Measurements from ENCODE around the gene FBXL16.

FBXL16 gene

DNA sequence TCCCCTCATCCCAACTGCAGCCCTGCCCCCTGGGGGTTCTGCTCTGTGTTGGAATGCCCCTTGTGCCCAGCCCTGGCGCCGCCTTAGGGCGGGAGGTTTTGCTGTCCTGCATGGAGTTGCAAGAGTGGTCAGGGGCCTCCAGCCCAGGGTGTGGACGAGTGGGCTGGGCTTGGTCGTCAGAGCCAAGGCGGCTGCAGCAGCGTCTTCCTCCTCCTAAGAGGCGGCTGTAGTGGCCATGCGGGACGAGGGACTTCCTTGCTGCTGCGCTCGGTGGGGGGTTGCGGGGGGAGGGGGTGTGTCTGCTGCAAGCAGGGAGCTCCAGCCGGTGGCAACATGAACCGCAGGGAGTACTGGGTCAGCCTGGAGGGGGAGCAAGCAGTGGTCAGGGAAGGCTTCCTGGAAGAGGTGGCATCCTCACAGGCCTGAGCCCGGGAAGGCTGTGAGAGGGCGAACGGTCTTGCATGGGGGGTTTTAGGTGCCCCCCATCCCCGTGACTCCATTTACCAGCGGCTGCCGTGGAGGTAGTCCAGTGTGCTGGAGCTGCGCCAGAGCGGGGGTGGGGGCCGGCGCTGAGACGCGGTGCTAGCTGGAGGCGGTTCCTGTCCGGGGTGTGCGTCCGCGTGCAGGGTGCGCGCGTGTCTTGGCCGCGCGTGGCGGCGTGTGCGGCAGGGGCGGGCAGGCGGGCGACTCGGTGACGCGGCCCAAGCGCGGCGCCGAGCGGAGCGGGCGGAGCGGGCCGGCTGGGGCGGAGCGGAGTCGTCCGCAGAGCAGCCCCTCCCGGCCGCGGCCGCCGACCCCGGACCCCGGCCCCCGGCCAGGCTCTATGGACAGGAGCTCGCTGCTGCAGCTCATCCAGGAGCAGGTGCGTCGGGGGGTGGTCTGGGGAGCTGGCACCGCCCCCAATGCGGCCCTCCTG, 30.4 kb downstream of the FBXL16 start, which contains the start of gene RHBDL1:
Gene RHBDL1 (plus strand): TSS at position 704 of the 916 bp plus-strand sequence. CDS start 120 bp downstream, at position 824.
- DNase-seq = no peak

DNA sequence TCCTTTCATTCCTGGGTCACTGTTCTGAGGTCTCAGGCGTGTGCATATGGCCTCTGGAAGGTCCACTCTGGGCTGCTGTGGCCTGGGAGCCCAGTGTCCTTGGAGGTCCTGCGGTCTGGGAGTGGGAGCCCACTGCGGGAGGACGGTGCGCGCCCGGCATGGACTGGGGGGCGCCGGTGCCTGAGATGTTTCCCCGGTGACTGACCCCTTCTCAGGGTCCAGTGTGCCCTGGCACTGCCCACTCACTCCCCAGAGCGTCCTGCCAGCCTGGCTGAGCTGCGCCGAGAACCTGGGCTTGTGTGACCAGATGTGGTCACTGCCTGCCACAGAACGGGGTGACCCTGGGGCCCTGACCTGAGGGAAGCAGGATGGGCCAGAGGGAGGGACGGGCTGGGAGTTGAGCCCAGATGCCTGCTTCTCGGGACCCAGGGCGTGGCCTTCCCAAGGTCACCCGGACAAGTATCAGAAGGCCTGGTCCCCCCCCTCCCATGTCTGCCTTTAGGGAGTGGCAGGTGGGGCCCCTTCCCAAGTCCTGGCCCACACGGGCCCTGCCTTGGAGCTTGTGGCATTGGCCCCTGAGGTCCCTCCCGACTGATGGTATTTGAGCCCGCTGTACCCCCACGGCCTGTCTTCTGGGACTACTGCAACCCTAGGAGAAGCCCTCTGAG, 31.3 kb downstream of the FBXL16 start:
- no peak for DNase-seq

DNA sequence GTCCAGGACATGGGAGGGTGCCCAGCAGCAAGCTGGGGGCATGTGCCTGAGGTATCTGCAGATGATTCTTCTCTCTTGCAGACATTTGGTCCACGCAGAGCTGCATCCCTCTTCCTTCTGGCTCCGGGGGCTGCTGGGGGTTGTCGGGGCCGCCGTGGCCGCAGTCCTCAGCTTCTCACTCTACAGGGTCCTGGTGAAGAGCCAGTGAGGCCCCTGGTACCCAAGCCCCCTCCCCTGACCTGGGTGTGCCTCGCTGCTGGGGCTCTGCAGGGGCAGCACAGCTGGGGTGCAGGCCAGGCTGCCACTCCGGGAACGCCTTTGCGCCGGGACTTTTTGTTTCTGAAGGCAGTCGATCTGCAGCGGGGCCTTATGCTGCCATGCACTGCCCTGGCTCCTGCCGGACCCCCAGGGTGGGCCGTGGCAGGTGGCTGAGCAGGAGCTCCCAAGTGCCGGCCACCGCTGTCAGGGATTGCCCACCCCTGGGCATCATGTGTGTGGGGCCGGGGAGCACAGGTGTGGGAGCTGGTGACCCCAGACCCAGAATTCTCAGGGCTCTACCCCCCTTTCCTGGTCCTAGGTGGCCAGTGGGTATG, 32.1 kb downstream of the FBXL16 start:
- DNase-seq = no peak

DNA sequence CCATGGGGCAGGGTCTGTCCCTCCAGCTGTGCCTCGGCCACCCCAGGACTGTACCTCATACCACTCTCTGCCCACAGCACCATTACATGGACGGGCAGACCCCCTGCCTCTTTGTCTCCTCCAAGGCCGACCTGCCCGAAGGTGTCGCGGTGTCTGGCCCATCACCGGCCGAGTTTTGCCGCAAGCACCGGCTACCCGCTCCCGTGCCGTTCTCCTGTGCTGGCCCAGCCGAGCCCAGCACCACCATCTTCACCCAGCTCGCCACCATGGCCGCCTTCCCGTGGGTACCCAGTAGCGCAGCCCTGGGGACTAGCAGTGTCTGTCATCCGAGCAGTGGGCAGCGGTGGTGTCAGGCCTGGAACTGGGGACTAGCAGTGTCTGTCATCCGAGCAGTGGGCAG, 32.8 kb downstream of the FBXL16 start:
- DNase-seq = no peak

DNA sequence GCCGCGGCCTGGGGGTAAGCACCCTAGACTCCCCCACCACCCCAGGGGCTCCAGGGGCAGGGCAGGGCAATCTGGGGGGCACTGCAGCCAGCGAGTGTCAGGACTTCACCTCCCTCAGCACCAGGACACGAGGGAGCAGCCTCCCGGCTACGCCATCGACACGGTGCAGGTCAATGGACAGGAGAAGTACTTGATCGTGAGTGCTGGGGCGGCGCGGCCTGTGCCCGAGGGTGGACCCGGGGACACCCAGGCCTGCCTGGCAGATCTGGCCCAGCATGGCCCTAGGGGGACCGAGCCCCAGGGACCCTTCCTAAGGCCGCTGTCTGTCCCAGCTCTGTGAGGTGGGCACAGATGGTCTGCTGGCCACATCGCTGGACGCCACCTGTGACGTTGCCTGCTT, 33.2 kb downstream of the FBXL16 start:
- DNase-seq = no peak

DNA sequence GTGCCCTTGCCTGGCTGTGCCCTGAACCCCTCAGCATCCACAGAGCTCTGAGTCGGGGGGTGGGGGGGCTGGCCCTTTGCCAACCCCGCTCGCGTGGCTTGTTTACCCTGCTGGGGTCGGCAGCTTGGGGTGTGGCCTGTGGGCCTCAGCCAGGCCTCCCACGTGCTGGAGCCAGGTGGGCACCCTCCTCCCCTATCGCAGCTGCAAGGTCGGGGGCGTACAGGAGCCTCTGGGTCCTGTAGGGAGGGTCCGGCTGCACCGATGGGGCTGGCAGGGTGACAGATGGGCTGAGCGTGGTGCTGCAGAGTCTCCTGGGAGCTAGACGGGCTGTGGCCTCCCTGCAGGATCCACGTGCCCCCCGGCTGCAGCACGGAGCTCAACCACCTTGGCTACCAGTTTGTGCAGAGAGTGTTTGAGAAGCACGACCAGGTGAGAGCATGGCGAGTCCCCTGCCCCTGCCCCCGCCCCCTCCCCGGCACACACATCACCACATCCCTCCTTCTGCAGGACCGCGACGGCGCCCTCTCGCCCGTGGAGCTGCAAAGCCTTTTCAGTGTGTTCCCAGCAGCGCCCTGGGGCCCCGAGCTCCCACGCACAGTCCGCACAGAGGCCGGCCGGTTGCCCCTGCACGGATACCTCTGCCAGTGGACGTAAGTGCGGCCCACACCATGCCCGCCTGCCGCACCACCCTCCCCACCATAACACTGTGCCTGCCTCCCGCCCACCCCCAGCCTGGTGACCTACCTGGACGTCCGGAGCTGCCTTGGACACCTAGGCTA, 34.1 kb downstream of the FBXL16 start:
- no peak for DNase-seq

DNA sequence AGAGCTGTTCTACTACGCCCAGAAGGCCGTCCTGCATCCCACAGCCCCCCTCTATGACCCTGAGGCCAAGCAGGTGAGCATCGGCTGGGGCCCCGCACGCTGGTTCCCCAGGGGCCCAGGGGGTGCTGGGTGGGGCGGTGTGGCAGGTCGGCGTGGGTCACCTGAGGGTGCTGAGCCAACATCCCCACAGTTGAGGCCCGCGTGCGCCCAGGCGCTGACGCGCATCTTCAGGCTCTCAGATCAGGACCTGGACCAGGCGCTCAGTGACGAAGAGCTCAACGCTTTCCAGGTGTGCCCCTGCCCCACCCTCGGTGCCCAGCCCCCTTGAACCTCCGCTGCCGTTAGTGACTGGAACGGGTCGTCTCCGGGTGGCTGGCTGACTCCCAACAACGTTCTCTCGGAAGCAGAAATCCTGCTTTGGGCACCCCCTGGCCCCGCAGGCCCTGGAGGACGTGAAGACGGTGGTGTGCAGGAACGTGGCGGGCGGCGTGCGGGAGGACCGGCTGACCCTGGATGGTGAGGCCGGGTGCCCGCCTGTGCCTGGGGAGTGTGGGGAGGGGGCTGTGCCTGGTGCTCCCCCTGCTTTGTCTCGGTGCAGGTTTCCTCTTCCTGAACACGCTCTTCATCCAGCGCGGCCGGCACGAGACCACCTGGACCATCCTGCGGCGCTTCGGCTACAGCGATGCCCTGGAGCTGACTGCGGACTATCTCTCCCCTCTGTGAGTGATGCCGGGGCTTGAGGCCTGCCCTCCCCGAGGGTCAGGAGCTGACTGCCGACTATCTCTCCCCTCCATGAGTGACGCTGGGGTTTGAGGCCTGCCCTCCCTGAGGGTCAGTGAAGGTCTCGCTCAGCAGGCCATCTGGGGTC, 34.9 kb downstream of the FBXL16 start:
- no peak for DNase-seq

DNA sequence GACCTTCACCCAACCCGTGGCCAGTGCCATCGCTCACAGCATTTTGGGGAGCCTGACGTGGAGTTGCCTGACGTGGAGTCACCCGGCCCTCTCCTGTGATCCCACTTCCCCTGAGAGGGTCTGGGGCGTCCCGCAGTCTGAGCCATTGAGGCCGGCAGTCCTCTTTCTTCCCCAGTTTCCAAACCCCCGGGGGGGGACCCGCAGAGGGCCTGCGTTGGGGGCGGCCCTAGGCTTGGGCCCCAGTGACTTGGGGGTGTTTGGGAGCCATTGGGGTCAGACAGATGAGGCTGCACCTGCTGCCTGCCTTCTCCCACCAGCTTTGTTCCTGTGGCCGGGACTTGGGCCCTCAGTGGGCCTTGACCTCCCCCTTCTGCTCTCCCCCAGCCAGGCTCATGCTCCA, 35.9 kb downstream of the FBXL16 start:
- DNase-seq = no peak

DNA sequence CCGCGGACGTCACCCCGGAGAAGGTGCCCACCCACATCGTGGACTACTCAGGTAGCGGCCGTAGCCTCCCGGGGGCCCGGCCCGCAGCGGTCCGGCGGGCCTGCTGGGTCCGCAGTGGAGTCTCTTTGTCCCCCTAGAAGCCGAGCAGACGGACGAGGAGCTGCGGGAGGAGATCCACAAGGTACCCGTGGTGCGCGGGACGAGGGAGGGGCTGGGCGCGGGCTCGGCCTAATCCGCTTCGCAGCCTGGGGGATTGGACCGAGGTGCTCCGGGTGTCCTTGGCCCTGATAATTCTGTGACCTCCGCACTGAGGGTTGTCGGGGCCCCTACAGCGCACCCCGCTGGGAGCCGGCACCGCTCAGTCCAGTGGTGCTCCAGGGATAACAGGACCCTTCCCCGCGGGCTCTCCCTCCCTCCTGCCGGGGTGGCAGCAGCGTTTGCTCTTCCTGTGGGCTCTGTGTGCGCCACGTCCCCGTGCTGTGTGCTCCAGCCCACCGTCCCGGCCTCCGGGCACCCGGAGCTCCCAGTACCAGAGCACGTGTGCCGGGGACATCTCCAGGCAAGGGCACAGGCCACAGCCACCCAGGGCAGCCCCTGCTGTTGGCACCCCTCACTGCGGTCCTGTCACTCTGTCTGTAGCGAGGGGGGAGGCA, 37.0 kb downstream of the FBXL16 start:
- no peak for DNase-seq

DNA sequence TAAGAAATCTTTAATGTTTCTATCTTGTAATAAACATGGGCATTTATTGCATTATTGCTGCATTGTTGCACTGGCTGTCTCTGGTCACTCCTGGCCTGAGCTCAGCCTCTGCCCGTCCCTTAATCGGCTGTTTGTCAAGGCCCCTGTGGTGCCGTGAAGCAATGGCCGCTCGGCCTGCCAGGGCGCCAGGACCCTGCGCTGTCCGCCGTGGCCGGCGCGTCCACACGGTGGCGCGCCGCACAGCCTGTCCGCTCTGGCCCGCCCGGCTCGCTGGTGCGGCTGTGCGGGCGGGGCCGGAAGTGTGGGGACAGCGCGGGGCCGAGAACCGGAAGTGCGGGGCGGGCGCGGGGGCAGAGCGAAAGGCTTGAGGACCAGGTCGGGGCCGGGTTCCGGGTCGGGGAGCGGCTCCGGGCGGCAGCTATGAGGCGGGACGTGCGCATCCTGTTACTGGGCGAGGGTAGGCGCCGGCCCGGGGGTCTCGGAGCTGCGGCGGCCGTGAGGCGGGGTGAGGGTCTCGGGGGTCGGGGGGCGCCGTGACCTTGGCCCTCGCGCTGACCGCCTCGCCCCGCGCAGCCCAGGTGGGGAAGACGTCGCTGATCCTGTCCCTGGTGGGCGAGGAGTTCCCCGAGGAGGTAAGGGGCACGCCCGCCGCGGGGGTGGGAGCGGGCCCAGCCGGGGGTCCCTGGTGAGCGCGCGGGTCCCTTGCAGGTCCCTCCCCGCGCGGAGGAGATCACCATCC, 37.7 kb downstream of the FBXL16 start, which contains the start of gene RHOT2:
Gene RHOT2 (plus strand): TSS at position 353 of the 739 bp plus-strand sequence. CDS start 68 bp downstream, at position 421.
- DNase-seq = peak; percentile 93

DNA sequence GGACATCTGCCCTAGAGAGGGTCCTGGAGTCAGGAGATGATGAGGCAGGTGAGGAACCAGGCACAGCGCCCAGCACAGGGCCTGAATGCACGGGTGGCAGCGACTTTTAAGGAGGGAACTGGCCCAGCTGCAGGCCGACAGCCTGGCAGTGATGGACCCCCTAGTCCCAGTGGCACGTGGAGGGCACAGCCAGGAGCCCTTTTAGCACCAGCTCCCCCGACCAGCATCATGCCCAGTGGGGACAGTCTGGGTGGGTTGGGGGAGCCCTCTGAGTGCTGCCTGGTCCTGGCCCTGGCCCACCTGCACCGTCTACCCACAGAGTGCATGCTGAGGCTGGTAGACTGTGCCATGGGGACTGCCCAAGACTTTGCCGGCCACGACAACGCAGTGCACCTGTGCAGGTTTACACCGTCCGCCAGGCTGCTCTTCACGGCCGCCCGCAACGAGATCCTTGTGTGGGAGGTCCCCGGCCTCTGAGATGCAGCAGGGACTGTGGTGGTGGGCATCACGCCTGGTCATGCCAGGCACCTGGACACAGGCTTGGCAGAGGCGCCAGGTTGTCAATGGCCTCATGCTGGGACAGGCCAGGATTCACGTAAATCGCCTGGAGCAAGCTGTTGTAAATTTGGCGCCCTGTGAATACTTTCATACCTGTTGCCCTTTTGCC, 38.4 kb downstream of the FBXL16 start:
- no peak for DNase-seq

DNA sequence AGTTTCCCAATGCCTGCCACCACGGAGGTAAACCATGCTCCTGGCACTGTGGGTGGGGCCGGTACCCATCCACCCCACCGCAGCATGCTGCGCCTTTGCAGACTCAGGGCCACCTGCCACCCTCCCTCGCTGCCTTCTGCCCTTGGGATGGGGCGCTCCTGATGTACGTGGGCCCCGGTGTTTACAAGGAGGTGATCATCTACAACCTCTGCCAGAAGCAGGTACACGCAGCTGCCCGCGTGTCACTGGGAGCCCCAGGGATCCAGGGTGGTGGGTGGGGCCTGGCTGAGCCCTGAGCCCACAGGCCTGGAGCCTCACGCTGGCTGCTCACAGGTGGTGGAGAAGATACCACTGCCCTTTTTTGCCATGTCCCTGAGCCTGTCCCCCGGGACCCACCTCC, 39.0 kb downstream of the FBXL16 start:
- no peak for DNase-seq

DNA sequence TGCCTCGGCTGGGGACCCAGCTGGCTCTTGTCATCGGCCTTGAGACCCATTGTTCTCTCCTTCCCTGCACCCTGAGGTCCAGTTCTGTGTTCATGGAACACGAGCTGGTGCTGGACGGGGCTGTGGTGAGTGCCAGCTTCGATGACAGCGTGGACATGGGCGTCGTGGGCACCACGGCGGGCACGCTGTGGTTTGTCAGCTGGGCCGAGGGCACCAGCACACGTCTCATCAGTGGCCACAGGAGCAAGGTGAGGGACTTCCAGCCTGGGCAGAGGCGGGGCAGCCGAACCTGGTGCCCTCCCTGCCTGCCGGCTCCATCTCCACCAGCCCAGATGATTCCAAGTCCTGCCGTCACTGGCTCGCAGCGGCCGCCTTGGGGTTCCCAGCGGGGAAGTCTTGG, 43.0 kb downstream of the FBXL16 start:
- no peak for DNase-seq

DNA sequence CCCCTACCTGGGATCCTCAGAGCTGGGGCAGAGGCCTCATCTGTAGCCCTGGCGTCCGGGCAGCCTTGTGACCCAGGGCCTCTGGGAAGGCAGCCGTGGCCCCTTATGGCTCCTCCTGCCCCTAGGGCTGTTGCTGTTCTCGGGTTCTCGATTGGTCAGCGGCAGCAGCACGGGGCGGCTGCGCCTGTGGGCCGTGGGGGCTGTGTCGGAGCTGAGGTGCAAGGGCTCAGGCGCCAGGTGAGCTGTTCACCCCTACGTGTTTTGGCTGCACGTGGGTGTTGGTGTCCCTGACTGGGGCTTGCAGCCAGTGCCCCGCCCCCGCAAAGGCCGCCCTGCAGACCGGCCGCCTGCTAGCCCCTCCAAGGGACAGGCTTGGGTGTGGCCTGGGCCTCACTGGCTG, 43.5 kb downstream of the FBXL16 start:
- no peak for DNase-seq

DNA sequence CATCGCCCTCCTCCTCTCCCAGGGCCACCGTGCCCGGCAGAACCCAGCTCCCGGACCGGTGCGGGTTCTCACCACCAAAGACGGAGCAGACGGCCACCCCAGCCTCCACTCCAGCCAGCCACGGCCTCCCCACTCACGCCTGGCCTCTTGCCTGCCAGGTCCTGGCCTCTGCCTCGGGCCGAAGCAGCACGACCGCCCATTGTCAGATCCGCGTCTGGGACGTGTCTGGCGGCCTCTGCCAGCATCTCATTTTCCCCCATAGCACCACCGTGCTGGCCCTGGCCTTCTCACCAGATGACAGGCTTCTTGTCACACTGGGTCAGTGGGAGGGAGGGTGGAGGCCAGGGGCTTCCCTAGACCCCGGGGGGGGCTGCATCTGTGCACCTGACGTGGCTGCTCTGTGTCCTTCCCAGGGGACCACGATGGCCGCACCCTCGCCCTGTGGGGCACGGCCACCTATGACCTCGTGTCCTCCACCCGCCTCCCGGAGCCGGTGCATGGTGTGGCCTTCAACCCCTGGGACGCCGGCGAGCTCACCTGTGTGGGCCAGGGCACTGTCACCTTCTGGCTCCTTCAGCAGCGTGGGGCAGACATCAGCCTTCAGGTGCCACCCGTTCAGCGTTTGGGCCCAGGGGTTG, 44.3 kb downstream of the FBXL16 start:
- DNase-seq = no peak

DNA sequence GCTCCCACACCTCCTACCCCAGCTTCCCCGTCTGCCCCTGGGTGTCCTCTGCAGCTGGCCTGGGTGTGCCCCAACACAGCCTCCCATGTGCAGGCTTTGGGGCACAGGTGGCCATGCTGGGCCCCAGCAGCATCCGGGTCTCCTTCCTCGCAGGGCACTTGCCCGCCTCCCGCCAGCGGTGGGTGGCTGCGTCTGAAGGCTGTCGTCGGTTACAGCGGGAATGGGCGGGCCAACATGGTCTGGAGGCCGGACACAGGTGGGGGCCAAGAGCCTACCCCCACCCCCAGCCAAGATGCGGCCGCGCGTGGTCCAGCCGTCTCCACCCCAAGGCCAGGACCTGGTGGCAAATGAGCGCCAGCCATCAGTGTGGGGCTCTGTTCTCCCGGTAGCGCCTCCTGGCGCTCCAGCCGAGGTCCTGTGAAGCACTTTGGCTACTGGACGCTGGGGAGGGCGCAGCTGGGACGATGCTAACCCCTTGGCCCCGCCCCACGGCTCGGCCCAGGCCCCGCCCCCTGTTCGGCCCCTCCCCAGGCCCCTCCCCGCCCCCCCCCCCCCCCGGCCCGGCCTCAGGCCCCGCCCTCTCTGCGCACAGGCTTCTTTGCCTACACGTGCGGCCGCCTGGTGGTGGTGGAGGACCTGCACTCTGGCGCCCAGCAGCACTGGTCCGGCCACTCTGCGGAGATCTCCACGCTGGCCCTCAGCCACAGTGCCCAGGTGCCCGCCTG, 45.0 kb downstream of the FBXL16 start:
- peak; percentile 19 for DNase-seq

DNA sequence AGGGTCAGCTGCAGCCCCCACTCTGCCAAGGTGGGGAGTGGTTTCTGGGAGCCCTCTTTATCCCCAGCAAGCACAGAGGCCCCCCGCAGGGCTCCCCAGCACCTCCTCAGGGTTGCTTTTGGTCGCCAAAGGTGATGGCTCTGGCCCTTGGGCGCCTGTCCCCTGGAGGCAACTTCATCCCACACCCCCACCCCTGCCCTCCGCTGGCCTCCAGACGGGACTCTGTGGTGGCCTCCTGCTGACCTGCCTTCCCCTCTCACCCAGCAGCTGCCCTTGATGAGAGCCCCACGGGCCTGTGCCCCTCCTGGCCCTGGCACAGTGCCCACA, 45.5 kb downstream of the FBXL16 start:
- peak; percentile 9 for DNase-seq

DNA sequence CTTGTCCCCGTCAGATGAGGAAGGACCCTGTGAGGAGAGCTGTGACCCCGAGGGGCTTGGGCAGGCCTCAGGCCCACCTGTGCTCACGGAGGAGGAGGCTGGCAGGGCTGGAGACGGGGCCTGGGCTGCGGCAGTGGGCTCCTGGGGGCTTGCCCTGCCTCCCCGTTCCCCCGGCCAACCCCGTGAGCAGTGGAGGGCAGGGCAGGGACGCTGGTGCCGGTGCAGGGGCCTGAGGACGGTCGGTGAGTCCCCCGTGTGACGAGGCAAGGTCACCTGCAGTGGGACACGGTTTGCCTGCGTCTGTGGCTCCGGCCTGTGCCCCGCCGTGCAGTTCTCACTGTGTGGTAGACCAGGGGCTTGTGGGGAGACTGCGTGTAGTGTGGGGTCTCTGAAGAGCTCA, 46.0 kb downstream of the FBXL16 start:
- DNase-seq = no peak

Measured in NCI-H345 (cell line).